H1 (cell line): Measurements from ENCODE around the gene CRTAC1. TPM values are rescaled to one million over a fixed set of nuclear protein-coding genes. Genes with fewer than 3 reads are reported as not detected.

Experiments
- CTCF ChIA-PET: fragments of 300-600 bp; sonication (Branson Sonifier 250); formaldehyde crosslinking; loops from one replicate; lab custom pipeline; 2021; ENCODE audit not compliant: partially characterized antibody; lab: Charles Lee
- POLR2A ChIA-PET: fragments of 300-600 bp; sonication (Branson Sonifier 250); formaldehyde crosslinking; loops from one replicate; lab custom pipeline; 2021; ENCODE audit warnings: inconsistent platforms; ENCODE audit not compliant: partially characterized antibody; lab: Charles Lee
- DNase-seq, 2 experiments: peaks; one replicate each; pipeline versions ENCODE4 v3.0.0 to v3.0.0-alpha.2; 2010 to 2022; ENCODE audit warnings: low spot score in 2 of 2, low read depth in 1 of 2, mixed read lengths in 1 of 2
- FAIRE-seq: peaks from 2 replicates; lab custom pipeline; 2011; peaks lifted over from hg19 to GRCh38; lab: Jason Lieb, UNC
- H2AFZ ChIP-seq: 2 replicates; pipeline ENCODE4 v1.8.1; 2012; ENCODE audit warnings: low read length, inconsistent platforms
- H2AK5ac ChIP-seq: 2 replicates; pipeline ENCODE4 v1.6.1; 2013; ENCODE audit warnings: low read depth, low read length
- H2BK120ac ChIP-seq: replicated peaks from 2 replicates; pipeline ENCODE3; 2013; ENCODE audit warnings: low read depth, low read length, inconsistent platforms
- H2BK12ac ChIP-seq: 2 replicates; pipeline ENCODE4 v1.6.1; 2013; ENCODE audit warnings: low read depth, low read length
- H2BK15ac ChIP-seq: 2 replicates; pipeline ENCODE4 v1.6.1; 2013; ENCODE audit warnings: low read length
- H2BK20ac ChIP-seq: 2 replicates; pipeline ENCODE4 v1.6.1; 2013; ENCODE audit warnings: low read length
- H2BK5ac ChIP-seq: 2 replicates; pipeline ENCODE4 v1.6.1; 2013; ENCODE audit warnings: low read depth, low read length
- H3K14ac ChIP-seq: 2 replicates; pipeline ENCODE4 v1.6.1; 2013; ENCODE audit warnings: inconsistent platforms; ENCODE audit not compliant: insufficient read length
- H3K18ac ChIP-seq: 2 replicates; pipeline ENCODE4 v1.6.1; 2013; ENCODE audit warnings: low read length; ENCODE audit errors: extremely low read depth
- H3K23ac ChIP-seq: 2 replicates; pipeline ENCODE4 v1.6.1; 2013; ENCODE audit warnings: inconsistent platforms; ENCODE audit not compliant: insufficient read length
- H3K23me2 ChIP-seq: 2 replicates; pipeline ENCODE4 v1.6.1; 2013; ENCODE audit warnings: low read depth, low read length
- H3K27ac ChIP-seq: 2 replicates; pipeline ENCODE4 v1.6.1; 2011; ENCODE audit warnings: low read depth, low read length, inconsistent platforms
- H3K27me3 ChIP-seq, 4 experiments: replicated peaks in 1 of 4; 1 replicate in 1 of 4; 2 replicates in 3 of 4; pipeline versions ENCODE4 v1.6.1 to v1.8.1; 2011 to 2013; ENCODE audit warnings: low read length in 3 of 4, mild to moderate bottlenecking in 3 of 4, inconsistent platforms in 2 of 4, mixed read lengths in 2 of 4, moderate library complexity in 1 of 4; ENCODE audit not compliant: control insufficient read depth in 3 of 4, insufficient read depth in 3 of 4; ENCODE audit errors: extremely low read depth in 1 of 4
- H3K36me3 ChIP-seq, 4 experiments: 2 replicates each; pipeline versions ENCODE4 v1.6.1 to v1.8.1; 2011 to 2013; ENCODE audit warnings: mild to moderate bottlenecking in 4 of 4, low read length in 3 of 4, moderate library complexity in 2 of 4, control low read depth in 1 of 4, inconsistent platforms in 1 of 4; ENCODE audit not compliant: insufficient read depth in 4 of 4, control insufficient read depth in 2 of 4
- H3K4ac ChIP-seq: replicated peaks from 2 replicates; pipeline ENCODE3; 2013; ENCODE audit warnings: low read length, low read depth, mixed read lengths, inconsistent platforms; ENCODE audit not compliant: insufficient read length
- H3K4me1 ChIP-seq, 4 experiments: replicated peaks in 1 of 4; 1 replicate in 1 of 4; 2 replicates in 3 of 4; pipeline versions ENCODE4 v1.6.1 to v1.8.1; 2011 to 2013; ENCODE audit warnings: low read length in 3 of 4, inconsistent platforms in 2 of 4, mixed read lengths in 1 of 4; ENCODE audit not compliant: insufficient read depth in 4 of 4, control insufficient read depth in 3 of 4
- H3K4me2 ChIP-seq, 2 experiments: 2 replicates each; pipeline versions ENCODE4 v1.6.1 to v1.8.1; 2011 to 2013; ENCODE audit warnings: low read depth in 2 of 2, low read length in 2 of 2, control low read depth in 1 of 2, inconsistent platforms in 1 of 2, mild to moderate bottlenecking in 1 of 2; ENCODE audit not compliant: insufficient read depth in 1 of 2
- H3K4me3 ChIP-seq, 4 experiments: fragments of 200-600, 300-600 bp in 1 of 4; sonication (generic), shearing (Covaris generic), sonication (Bioruptor Twin) in 1 of 4; 2 replicates each; pipeline versions ENCODE4 v1.5.1 to v1.8.1; 2011 to 2016; ENCODE audit warnings: low read length in 4 of 4, low read depth in 3 of 4, control low read depth in 2 of 4, inconsistent platforms in 2 of 4, mild to moderate bottlenecking in 2 of 4, mixed read lengths in 1 of 4, moderate library complexity in 1 of 4; ENCODE audit not compliant: insufficient read depth in 2 of 4; ENCODE audit errors: extremely low read depth in 1 of 4
- H3K56ac ChIP-seq: replicated peaks from 2 replicates; pipeline ENCODE3; 2013; ENCODE audit warnings: low read depth, mild to moderate bottlenecking, mixed read lengths, low read length, inconsistent platforms; ENCODE audit not compliant: insufficient read length
- H3K79me1 ChIP-seq: 2 replicates; pipeline ENCODE4 v1.6.1; 2013; ENCODE audit warnings: low read depth, low read length, control low read depth
- H3K79me2 ChIP-seq, 2 experiments: 2 replicates each; pipeline versions ENCODE4 v1.6.1 to v1.8.1; 2012 to 2013; ENCODE audit warnings: low read length in 2 of 2, mild to moderate bottlenecking in 2 of 2, inconsistent platforms in 1 of 2; ENCODE audit not compliant: insufficient read depth in 2 of 2, control insufficient read depth in 1 of 2
- H3K9ac ChIP-seq, 4 experiments: replicated peaks in 1 of 4; 1 replicate in 1 of 4; 2 replicates in 3 of 4; pipeline versions ENCODE4 v1.6.1 to v1.8.1; 2011 to 2013; ENCODE audit warnings: low read depth in 3 of 4, low read length in 3 of 4, control low read depth in 2 of 4, mild to moderate bottlenecking in 2 of 4, moderate library complexity in 2 of 4, inconsistent platforms in 1 of 4; ENCODE audit errors: extremely low read depth in 1 of 4
- H3K9me3 ChIP-seq, 2 experiments: 2 replicates each; pipeline versions ENCODE4 v1.6.1 to v1.8.1; 2012 to 2013; ENCODE audit warnings: mild to moderate bottlenecking in 2 of 2, moderate library complexity in 2 of 2, control low read depth in 1 of 2, inconsistent platforms in 1 of 2, low read depth in 1 of 2, low read length in 1 of 2, mixed read lengths in 1 of 2; ENCODE audit not compliant: insufficient read depth in 2 of 2
- H4K20me1 ChIP-seq, 2 experiments: replicated peaks in 1 of 2; 2 replicates each; pipeline versions ENCODE3 to v1.8.1; 2011 to 2013; ENCODE audit warnings: inconsistent platforms in 2 of 2, low read length in 2 of 2, mild to moderate bottlenecking in 1 of 2; ENCODE audit not compliant: insufficient read depth in 2 of 2, control insufficient read depth in 1 of 2
- H4K5ac ChIP-seq: 2 replicates; pipeline ENCODE4 v1.6.1; 2013; ENCODE audit warnings: low read length, low read depth, mixed read lengths, inconsistent platforms; ENCODE audit not compliant: insufficient read length
- H4K8ac ChIP-seq: 2 replicates; pipeline ENCODE4 v1.8.0; 2013; ENCODE audit warnings: mild to moderate bottlenecking, moderate library complexity, low read length, inconsistent platforms; ENCODE audit not compliant: insufficient read depth; ENCODE audit errors: extremely low read depth
- H4K91ac ChIP-seq: replicated peaks from 2 replicates; pipeline ENCODE3; 2013; ENCODE audit warnings: low read length, mixed read lengths, inconsistent platforms; ENCODE audit not compliant: insufficient read length
- FOSL1 ChIP-seq: IDR thresholded peaks from 2 replicates; pipeline ENCODE4 v1.6.1; 2011; ENCODE audit warnings: mild to moderate bottlenecking, low read depth, low read length, moderate library complexity; ENCODE audit not compliant: insufficient read depth
- SAP30 ChIP-seq: fragments of 300-600 bp; sonication (generic); IDR thresholded peaks from 2 replicates; pipeline ENCODE4 v1.7.1; 2012; ENCODE audit warnings: low read length, moderate library complexity, mild to moderate bottlenecking, inconsistent platforms; ENCODE audit not compliant: insufficient read depth, insufficient replicate concordance
- WGBS, 2 experiments: shearing (Covaris generic) in 1 of 2; methylation state at CpG; one replicate each; pipeline versions ENCODE4 v1.1.6 to v1.1.7; 2013 to 2015; ENCODE audit warnings: low lambda C conversion rate in 2 of 2, mixed read lengths in 2 of 2, inconsistent platforms in 1 of 2, low coverage in 1 of 2, missing lambda C conversion rate in 1 of 2; ENCODE audit not compliant: insufficient replicate concordance in 2 of 2, insufficient coverage in 1 of 2, insufficient read length in 1 of 2; ENCODE audit errors: extremely low coverage in 1 of 2, missing lambda C conversion rate in 1 of 2; 5-methylcytosine and 5-hydroxymethylcytosine counted together
- polyA plus RNA-seq, 7 experiments: library from polyadenylated mRNA; depleted of rRNA in 3 of 7; stranded (reverse) in 5 of 7; unstranded in 2 of 7; fragments of >200 nt in 5 of 7; fragments of 200-250 nt in 2 of 7; gene quantifications; 1 replicate in 5 of 7; 2 replicates in 1 of 7; 4 replicates in 1 of 7; pipeline versions ENCODE4 v1.2.1 to v1.2.3, GENCODE V29; 2011 to 2013; ENCODE audit warnings: missing spikeins in 2 of 7, mixed read lengths in 2 of 7
- total RNA-seq: library from RNA; stranded (reverse); fragmentation: NEBNext Ultra II Directional; extraction: Animal tissue kit (Norgen Biotek cat#: 25700); gene quantifications from 2 replicates; pipeline ENCODE4 v1.2.1, GENCODE V29; 2021

CRTAC1 gene
- total and polyA plus RNA-seq, 2 of the 8 experiments (the other 6 are each of a cell fraction or from before 2014, with no cell fraction given), result 0.91 to 1.2 TPM

DNA sequence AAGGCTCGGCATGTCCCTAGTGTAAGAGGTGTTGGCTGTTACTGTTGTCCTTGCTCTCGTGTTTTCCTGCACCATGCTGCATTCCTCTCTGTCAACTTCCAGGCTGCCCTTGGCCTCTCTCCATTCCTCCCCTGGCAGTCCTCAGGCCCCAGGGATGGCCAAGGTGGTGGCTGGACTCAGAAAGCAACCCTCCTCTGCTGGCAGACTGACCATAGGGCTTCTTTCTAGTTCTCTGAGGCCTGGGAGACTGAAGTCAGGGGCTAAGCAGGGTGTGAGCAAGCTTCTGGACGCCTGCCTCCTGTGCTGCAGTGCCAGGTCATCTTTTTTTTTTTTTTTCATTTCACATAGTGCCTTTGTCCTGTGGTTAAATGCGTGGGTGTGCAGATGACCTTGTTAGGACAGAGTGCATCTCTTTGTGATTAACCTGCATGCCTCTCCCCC lies 108.8 kb downstream of the CRTAC1 start:
- H3K14ac ChIP-seq, result no peak overlapping the region
- H3K79me2 ChIP-seq, result no peaks in the 10 kb centered on the region
- H3K27ac ChIP-seq, result no peak overlapping the region
- no peaks in the 10 kb centered on the region; a peak in 1 of 7 replicates for H3K4me1 ChIP-seq
- H3K4me2 ChIP-seq, result no peak overlapping the region
- no peaks in the 10 kb centered on the region for H3K9me3 ChIP-seq
- H3K79me1 ChIP-seq, result no peaks in the 10 kb centered on the region
- H3K23me2 ChIP-seq, result peaks cover 5% of the 10 kb centered on the region; the same call in 1 of the 2 replicates
- no peak overlapping the region for H2BK20ac ChIP-seq
- no peaks in the 10 kb centered on the region for H3K27me3 ChIP-seq
- no peaks in the 10 kb centered on the region for H4K20me1 ChIP-seq
- no peak for TF ChIP-seq FOSL1
- TF ChIP-seq SAP30, result no peak
- H3K18ac ChIP-seq, result no peak overlapping the region
- H4K8ac ChIP-seq, result no peak overlapping the region
- no peak overlapping the region for H3K4ac ChIP-seq
- no peak overlapping the region for H2BK5ac ChIP-seq
- no peak overlapping the region for H4K91ac ChIP-seq
- H3K36me3 ChIP-seq, result no peaks in the 10 kb centered on the region
- no peak overlapping the region for H2AK5ac ChIP-seq
- H4K5ac ChIP-seq, result no peak overlapping the region
- FAIRE-seq, result no peak
- H3K4me3 ChIP-seq, result no peak overlapping the region
- CTCF ChIA-PET, result interaction anchor here (0.6 to 10.6 kb wide), 11 partner anchors 9 to 1325 kb away, joined by 3 to 246 read pairs (median 5); no protein-coding TSS in a partner anchor
- H2BK12ac ChIP-seq, result no peak overlapping the region
- no peak overlapping the region for H3K56ac ChIP-seq
- no peak for DNase-seq
- no peak overlapping the region for H3K23ac ChIP-seq
- no peak overlapping the region for H2BK120ac ChIP-seq
- H2BK15ac ChIP-seq, result no peak overlapping the region
- H2AFZ ChIP-seq, result no peak overlapping the region
- H3K9ac ChIP-seq, result no peak overlapping the region
- WGBS, 2 experiments, result 58% methylated on average over 4 of the region's 4 CpGs; no CpG with 5 or more reads in 1 of the 2 experiments
- POLR2A ChIA-PET, result interaction anchor here (0.6 to 1.0 kb wide), 2 partner anchors 109 to 176 kb away, joined by 3 read pairs; partner anchors contain the start of gene CRTAC1
